ENCODE measurements around the gene AHCTF1.

AHCTF1 gene

GRCh38 chr1:246798606-246799496 is 132.9 kb downstream of the AHCTF1 start:
- no peak for DNase-seq

- no peak for DNase-seq
Measured at GRCh38 chr1:246798107-246798506, 133.6 kb downstream of the AHCTF1 start.

GRCh38 chr1:246797597-246797996 is 134.2 kb downstream of the AHCTF1 start:
- DNase-seq, result no peak

GRCh38 chr1:246797157-246797556 is 134.6 kb downstream of the AHCTF1 start:
- DNase-seq, result no peak

GRCh38 chr1:246795906-246796694 is 135.6 kb downstream of the AHCTF1 start:
- DNase-seq, result no peak

- peak; percentile 20 for DNase-seq
Measured at GRCh38 chr1:246794828-246795671, 136.7 kb downstream of the AHCTF1 start.

- DNase-seq, result no peak
Measured at GRCh38 chr1:246794048-246794827, 137.5 kb downstream of the AHCTF1 start.

GRCh38 chr1:246793356-246793896 is 138.3 kb downstream of the AHCTF1 start:
- DNase-seq, result no peak

GRCh38 chr1:246792603-246793002 is 139.1 kb downstream of the AHCTF1 start:
- DNase-seq, result no peak

- no peak for DNase-seq
Measured at GRCh38 chr1:246791303-246791918, 140.3 kb downstream of the AHCTF1 start.

- DNase-seq, result no peak
Measured at GRCh38 chr1:246790833-246791232, 140.9 kb downstream of the AHCTF1 start.

- no peak for DNase-seq
Measured at GRCh38 chr1:246790364-246790763, 141.4 kb downstream of the AHCTF1 start.

GRCh38 chr1:246789454-246790339 is 142.1 kb downstream of the AHCTF1 start:
- no peak for DNase-seq

Measured in NCI-H1436 (cell line).